ENCODE measurements around the gene HNRNPH3. TPM values are rescaled to one million over a fixed set of nuclear protein-coding genes. Genes with fewer than 3 reads are reported as not detected.
"Not testable (repeated sequence)": the region's sequence is repeated elsewhere in the genome, so short reads cannot be mapped to it uniquely, and the experiment has no call there.

Gene HNRNPH3
- total RNA-seq, 2 donors from 2014 or later, result 29.7 to 34.8 TPM

DNA sequence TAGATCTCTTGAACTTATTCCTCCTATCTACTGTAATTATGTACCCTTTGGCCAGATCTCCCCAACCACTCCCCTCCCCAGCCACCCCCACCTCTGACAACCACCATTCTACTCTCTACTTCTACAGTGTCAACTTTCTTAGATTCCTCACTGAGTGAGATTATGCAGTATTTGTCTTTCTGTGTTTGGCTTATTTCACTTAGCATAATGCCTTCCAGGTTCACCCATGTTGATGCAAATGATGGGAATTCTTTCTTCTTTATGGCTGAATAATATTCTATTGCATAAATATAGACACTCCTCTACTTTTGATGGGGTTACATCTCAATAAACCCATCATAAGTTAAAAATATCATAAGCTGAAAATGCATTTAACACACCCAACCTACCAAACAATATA lies 21.3 kb upstream of the HNRNPH3 start:
- Histone ChIP-seq H3K4me3 (no peak overlapping the region), H3K9me3 (peaks cover 0 to under 1% of the 10 kb centered on the region in 2 donors), H3K27me3 (no peaks in the 10 kb centered on the region), H3K36me3 (no peaks in the 10 kb centered on the region), H3K4me1 (no peaks in the 10 kb centered on the region), H3K27ac (no peak overlapping the region)
- DNase-seq (ENCODE audit: low spot score), result no peak
- TF ChIP-seq, protein P1, sequence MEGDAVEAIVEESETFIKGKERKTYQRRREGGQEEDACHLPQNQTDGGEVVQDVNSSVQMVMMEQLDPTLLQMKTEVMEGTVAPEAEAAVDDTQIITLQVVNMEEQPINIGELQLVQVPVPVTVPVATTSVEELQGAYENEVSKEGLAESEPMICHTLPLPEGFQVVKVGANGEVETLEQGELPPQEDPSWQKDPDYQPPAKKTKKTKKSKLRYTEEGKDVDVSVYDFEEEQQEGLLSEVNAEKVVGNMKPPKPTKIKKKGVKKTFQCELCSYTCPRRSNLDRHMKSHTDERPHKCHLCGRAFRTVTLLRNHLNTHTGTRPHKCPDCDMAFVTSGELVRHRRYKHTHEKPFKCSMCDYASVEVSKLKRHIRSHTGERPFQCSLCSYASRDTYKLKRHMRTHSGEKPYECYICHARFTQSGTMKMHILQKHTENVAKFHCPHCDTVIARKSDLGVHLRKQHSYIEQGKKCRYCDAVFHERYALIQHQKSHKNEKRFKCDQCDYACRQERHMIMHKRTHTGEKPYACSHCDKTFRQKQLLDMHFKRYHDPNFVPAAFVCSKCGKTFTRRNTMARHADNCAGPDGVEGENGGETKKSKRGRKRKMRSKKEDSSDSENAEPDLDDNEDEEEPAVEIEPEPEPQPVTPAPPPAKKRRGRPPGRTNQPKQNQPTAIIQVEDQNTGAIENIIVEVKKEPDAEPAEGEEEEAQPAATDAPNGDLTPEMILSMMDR (IDR thresholded peaks at IDR 0.05), result no peak

DNA sequence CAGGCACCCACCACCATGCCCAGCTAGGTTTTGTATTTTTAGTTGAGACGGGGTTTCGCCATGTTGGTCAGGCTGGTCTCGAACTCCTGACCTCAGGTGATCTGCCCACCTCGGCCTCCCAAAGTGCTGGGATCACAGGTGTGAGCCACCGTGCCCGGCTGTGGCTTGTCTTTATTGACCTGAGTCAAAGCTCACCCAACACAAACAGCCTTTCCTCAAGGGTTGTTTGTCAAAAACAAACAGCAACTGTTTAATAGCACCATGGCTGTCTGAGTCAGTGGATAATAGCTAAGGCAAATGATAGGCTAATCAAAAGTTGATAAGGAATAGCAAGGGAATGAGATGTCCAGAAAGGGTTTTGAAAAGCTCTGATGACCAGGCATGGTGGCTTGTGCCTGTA lies 16.9 kb upstream of the HNRNPH3 start:
- not testable (repeated sequence) for H3K4me1 ChIP-seq; H3K27me3 ChIP-seq; H3K27ac ChIP-seq; DNase-seq (ENCODE audit: low spot score); H3K36me3 ChIP-seq; H3K4me3 ChIP-seq
- H3K9me3 ChIP-seq, result peaks cover 0 to 19% of the 10 kb centered on the region in 2 donors

DNA sequence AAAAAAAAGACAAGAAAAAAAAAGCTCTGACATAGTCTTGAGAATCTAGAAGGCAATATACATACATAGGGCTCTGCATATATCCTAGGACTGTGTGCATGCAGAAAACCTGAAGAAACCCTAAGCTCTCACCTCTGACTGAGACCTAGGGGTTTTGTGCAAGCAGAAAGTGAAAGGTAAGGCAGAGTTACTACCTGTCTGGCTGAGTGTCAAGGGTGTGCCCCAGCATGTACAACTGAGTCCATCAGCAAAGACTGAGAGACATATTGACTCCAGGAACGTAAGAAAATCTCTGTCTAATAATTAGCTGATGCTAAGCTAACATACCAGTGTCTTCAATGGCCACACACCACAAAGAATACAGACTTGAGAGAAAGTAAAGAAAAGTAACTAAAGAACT lies 16.3 kb upstream of the HNRNPH3 start:
- no peaks in the 10 kb centered on the region for H3K36me3 ChIP-seq
- H3K27ac ChIP-seq, result no peak overlapping the region
- no peak for DNase-seq (ENCODE audit: low spot score)
- H3K4me3 ChIP-seq, result no peak overlapping the region
- H3K27me3 ChIP-seq, result no peaks in the 10 kb centered on the region
- no peaks in the 10 kb centered on the region for H3K4me1 ChIP-seq
- TF ChIP-seq, protein P1 (IDR thresholded peaks at IDR 0.05), result no peak
- H3K9me3 ChIP-seq, result peaks cover 0 to 19% of the 10 kb centered on the region in 2 donors

DNA sequence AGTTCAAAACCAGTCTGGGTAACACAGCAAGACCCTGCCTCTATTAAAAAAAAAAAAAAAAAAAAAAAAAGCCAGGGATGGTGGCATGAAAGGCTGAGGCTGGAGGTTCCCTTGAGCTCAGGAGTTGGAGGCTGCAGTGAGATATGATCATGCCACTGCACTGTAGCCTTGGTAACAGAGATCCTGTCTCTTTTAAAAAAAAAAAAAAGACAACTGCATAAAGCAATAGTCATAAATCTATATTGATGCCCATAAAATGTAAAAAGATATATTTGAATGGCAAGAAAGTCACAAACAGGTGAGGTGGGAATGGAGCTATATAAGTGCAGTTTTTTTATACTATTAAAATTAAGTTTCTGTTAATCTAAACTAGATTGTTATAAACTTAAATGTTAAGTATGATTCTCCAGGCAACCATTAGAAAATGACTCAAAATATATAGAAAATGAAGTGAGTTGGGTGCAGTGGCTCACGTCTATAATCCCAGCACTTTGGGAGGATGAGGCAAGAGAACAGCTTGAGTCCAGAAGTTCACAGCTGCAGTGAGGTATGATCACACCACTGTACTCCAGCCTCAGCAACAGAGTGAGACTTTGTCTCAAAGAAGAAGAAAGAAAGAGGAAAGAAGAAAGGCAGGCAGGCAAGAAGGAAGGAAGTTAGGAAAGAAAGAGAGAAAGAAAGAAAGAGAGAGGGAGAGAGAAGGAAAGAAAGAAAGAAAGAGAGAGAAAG lies 13.4 kb upstream of the HNRNPH3 start:
- Histone ChIP-seq H3K27ac (no peak overlapping the region), H3K27me3 (no peaks in the 10 kb centered on the region), H3K36me3 (no peaks in the 10 kb centered on the region), H3K4me1 (no peaks in the 10 kb centered on the region), H3K4me3 (no peak overlapping the region), H3K9me3 (peaks cover 0 to 19% of the 10 kb centered on the region in 2 donors)
- TF ChIP-seq, protein P1 (IDR thresholded peaks at IDR 0.05), result no peak
- DNase-seq (ENCODE audit: low spot score), result no peak

DNA sequence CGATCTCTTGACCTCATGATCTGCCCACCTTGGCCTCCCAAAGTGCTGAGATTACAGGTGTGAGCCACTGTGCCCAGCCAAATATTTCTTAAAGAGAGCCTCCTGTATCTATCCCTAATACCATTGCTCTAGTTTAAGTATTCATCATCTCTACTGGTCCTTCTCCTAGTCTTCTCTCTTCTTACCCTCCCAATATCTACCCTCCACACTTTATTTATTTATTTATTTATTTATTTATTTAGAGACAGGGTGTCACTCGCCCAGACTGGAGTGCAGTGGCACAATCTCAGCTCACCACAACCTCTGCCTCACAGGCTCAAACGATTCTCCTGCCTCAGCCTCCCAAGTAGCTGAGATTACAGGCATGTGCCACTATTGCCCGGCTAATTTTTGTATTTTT lies 7.5 kb upstream of the HNRNPH3 start:
- not testable (repeated sequence) for H3K4me3 ChIP-seq; H3K27ac ChIP-seq; H3K9me3 ChIP-seq; H3K4me1 ChIP-seq; DNase-seq (ENCODE audit: low spot score); H3K36me3 ChIP-seq; H3K27me3 ChIP-seq

DNA sequence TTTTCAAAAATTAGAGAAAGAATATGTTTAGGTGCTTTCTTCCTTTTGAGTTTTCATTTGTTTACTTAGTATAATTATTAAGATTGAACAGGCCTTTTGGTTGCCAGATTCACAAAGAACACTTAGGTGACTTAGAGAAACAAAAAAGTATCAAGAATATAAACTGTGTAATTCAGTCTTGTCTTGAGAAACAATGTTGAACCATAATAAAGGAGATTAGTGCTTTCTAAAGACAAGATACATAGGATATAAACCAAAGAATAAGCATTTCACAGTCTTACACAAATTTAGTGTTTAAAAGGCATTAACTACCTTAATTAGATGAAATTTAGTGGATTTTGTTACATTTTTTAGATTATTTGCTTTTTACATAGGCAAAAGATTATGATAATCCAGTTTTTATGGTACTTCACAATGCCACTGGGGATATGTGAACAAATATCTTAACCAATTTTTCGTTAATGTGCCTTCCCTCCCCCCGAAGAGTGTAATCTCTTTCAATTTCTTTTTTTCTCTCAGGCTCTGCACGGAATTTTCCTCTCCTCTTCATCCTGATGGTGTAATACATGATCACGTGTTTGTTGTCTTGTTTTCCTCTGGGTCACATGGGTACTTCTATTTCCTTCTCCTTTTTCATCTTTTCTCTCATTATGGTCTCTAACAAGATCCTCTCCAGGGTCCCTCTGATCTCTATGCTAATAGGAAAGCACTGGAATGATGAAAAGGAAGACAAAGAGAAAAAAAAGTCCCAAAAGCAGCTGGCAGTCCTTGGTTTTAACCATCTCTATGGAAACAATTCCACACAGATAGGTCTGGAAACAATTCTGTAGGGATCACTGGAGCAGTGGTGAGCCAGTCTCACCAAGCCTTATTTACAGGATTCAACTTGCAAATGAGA lies 3.7 kb upstream of the HNRNPH3 start:
- Histone ChIP-seq H3K27me3 (no peaks in the 10 kb centered on the region), H3K4me3 (peak overlapping the region in 1 of 2 donors; percentile 14), H3K27ac (peak overlapping the region; percentile 75 to 78), H3K4me1 (peaks cover 0 to 19% of the 10 kb centered on the region in 2 donors), H3K36me3 (no peaks in the 10 kb centered on the region), H3K9me3 (no peaks in the 10 kb centered on the region)
- DNase-seq (ENCODE audit: low spot score), result no peak
- TF ChIP-seq, protein P1 (IDR thresholded peaks at IDR 0.05), result no peak
